ENCODE measurements around the gene PDS5B. TPM values are rescaled to one million over a fixed set of nuclear protein-coding genes. Genes with fewer than 3 reads are reported as not detected.

Gene PDS5B
- total and polyA plus RNA-seq, 2 of the 8 experiments (the other 6 are each of a cell fraction or from before 2014, with no cell fraction given), result 5.5 to 54.6 TPM

GRCh38 chr13:32682130-32682529 is 95.9 kb downstream of the PDS5B start:
- H3K27me3 ChIP-seq (replicated peaks in 1 of 4; ENCODE audit: control insufficient read depth in 3 of 4, extremely low read depth in 1 of 4, insufficient read depth in 3 of 4, low read length in 3 of 4), result no peaks in the 10 kb centered on the region
- no peak overlapping the region for H2BK120ac ChIP-seq (replicated peaks; ENCODE audit: low read depth, low read length)
- H2BK15ac ChIP-seq (ENCODE audit: low read length), result no peak overlapping the region
- H2BK12ac ChIP-seq (ENCODE audit: low read depth, low read length), result no peak overlapping the region
- FAIRE-seq, result no peak
- H2BK20ac ChIP-seq (ENCODE audit: low read length), result no peak overlapping the region
- H3K4me2 ChIP-seq (ENCODE audit: insufficient read depth in 1 of 2, low read depth in 2 of 2, low read length in 2 of 2), result no peak overlapping the region
- no peaks in the 10 kb centered on the region for H3K79me1 ChIP-seq (ENCODE audit: low read depth, low read length)
- peaks cover 0 to 5% (median 0%) of the 10 kb centered on the region in 4 experiments; a peak in 1 of 8 replicates for H3K36me3 ChIP-seq (ENCODE audit: control insufficient read depth in 2 of 4, insufficient read depth in 4 of 4, low read length in 3 of 4)
- ChIA-PET POLR2A (ENCODE audit: partially characterized antibody) (no interaction called here), CTCF (ENCODE audit: partially characterized antibody) (interaction anchor here (2.9 kb wide), 1 partner anchor 13 kb away, joined by 10 read pairs; no protein-coding TSS in a partner anchor)
- no peaks in the 10 kb centered on the region for H3K9me3 ChIP-seq (ENCODE audit: insufficient read depth in 2 of 2, low read depth in 1 of 2, low read length in 1 of 2)
- no peak overlapping the region for H3K14ac ChIP-seq (ENCODE audit: insufficient read length)
- no peaks in the 10 kb centered on the region for H3K79me2 ChIP-seq (ENCODE audit: control insufficient read depth in 1 of 2, insufficient read depth in 2 of 2, low read length in 2 of 2)
- H3K4me1 ChIP-seq (replicated peaks in 1 of 4; ENCODE audit: control insufficient read depth in 3 of 4, insufficient read depth in 4 of 4, low read length in 3 of 4), result no peaks in the 10 kb centered on the region
- no peak overlapping the region for H3K56ac ChIP-seq (replicated peaks; ENCODE audit: insufficient read length, low read depth, low read length)
- TF ChIP-seq SUZ12 (IDR thresholded peaks at IDR 0.05; ENCODE audit: low read length), result no peak
- no peak for TF ChIP-seq TAF7 (optimal IDR thresholded peaks at IDR 0.05; ENCODE audit: borderline replicate concordance, low read depth, low read length)
- no peak for TF ChIP-seq MAFK (IDR thresholded peaks at IDR 0.05; ENCODE audit: low read depth, low read length)
- no peak for TF ChIP-seq BACH1 (IDR thresholded peaks at IDR 0.05; ENCODE audit: low read length)
- no peak for TF ChIP-seq CREB1 (IDR thresholded peaks at IDR 0.05)
- no peak for TF ChIP-seq FOSL1 (IDR thresholded peaks at IDR 0.05; ENCODE audit: insufficient read depth, low read depth, low read length)
- no peak for TF ChIP-seq CBX8 (IDR thresholded peaks at IDR 0.05; ENCODE audit: borderline replicate concordance, low read depth, low read length)
- no peak overlapping the region for H3K27ac ChIP-seq (ENCODE audit: low read depth, low read length)
- H3K4me3 ChIP-seq (ENCODE audit: extremely low read depth in 1 of 4, insufficient read depth in 2 of 4, low read depth in 3 of 4, low read length in 4 of 4), result no peak overlapping the region
- H3K23me2 ChIP-seq (ENCODE audit: low read depth, low read length), result peaks cover 3% of the 10 kb centered on the region; the same call in 1 of the 2 replicates
- 82% methylated on average over 1 of the region's 1 CpG; no CpG with 5 or more reads in 1 of the 2 experiments for WGBS, 2 experiments (ENCODE audit: extremely low coverage in 1 of 2, insufficient coverage in 1 of 2, insufficient read length in 1 of 2, insufficient replicate concordance in 2 of 2, low coverage in 1 of 2, low lambda C conversion rate in 2 of 2, missing lambda C conversion rate in 1 of 2)
- no peak overlapping the region for H4K8ac ChIP-seq (ENCODE audit: extremely low read depth, insufficient read depth, low read length)
- H4K20me1 ChIP-seq (replicated peaks in 1 of 2; ENCODE audit: control insufficient read depth in 1 of 2, insufficient read depth in 2 of 2, low read length in 2 of 2), result no peaks in the 10 kb centered on the region
- no peak overlapping the region for H3K23ac ChIP-seq (ENCODE audit: insufficient read length)
- H3K9ac ChIP-seq (replicated peaks in 1 of 4; ENCODE audit: extremely low read depth in 1 of 4, low read depth in 3 of 4, low read length in 3 of 4), result no peak overlapping the region
- no peak overlapping the region for H2AK5ac ChIP-seq (ENCODE audit: low read depth, low read length)
- no peak overlapping the region for H4K91ac ChIP-seq (replicated peaks; ENCODE audit: insufficient read length, low read length)
- DNase-seq (ENCODE audit: low read depth in 1 of 2, low spot score in 2 of 2), result no peak
- no peak overlapping the region for H3K4ac ChIP-seq (replicated peaks; ENCODE audit: insufficient read length, low read depth, low read length)
- no peak overlapping the region for H2AFZ ChIP-seq (ENCODE audit: low read length)
- H2BK5ac ChIP-seq (ENCODE audit: low read depth, low read length), result no peak overlapping the region
- no peak overlapping the region for H4K5ac ChIP-seq (ENCODE audit: insufficient read length, low read depth, low read length)
- H3K18ac ChIP-seq (ENCODE audit: extremely low read depth, low read length), result no peak overlapping the region

Data from H1 (cell line).